Activated CD4-positive, alpha-beta T cell treated with anti-CD3 and anti-CD28 coated beads for 24 hours (primary cell): ENCODE measurements around the gene NDFIP2.

Source experiments
- DNase-seq, 2 donors: peaks; one replicate each; pipeline ENCODE4 v3.0.0-alpha.2; 2020; ENCODE audit warnings: low read depth in 2 of 2

Gene NDFIP2

DNA sequence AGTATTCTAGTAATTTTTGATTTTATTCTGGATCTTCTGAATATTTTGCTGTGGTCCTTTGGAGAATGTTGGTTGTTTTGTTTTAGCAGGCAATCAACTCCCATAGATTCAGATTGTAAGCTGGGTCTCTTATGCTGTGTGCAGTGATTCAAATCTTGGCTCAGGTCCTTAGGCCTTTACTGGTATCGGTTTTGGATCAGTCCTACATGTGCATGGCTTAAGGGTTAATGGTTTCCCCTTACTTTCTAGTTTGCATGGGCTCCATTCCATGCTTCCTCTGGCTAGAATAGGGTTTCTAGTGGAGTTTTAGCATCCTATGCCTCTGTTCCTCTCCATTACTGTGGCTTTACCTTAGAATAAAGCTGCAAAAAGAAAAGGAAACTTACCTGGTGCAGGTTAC, 16.1 kb downstream of the NDFIP2 start:
- no peak for DNase-seq

GRCh38 chr13:79497852-79498251, 16.9 kb downstream of the NDFIP2 start:
- DNase-seq = no peak

- DNase-seq = no peak
Measured at GRCh38 chr13:79500829-79501228, 19.9 kb downstream of the NDFIP2 start.

DNA sequence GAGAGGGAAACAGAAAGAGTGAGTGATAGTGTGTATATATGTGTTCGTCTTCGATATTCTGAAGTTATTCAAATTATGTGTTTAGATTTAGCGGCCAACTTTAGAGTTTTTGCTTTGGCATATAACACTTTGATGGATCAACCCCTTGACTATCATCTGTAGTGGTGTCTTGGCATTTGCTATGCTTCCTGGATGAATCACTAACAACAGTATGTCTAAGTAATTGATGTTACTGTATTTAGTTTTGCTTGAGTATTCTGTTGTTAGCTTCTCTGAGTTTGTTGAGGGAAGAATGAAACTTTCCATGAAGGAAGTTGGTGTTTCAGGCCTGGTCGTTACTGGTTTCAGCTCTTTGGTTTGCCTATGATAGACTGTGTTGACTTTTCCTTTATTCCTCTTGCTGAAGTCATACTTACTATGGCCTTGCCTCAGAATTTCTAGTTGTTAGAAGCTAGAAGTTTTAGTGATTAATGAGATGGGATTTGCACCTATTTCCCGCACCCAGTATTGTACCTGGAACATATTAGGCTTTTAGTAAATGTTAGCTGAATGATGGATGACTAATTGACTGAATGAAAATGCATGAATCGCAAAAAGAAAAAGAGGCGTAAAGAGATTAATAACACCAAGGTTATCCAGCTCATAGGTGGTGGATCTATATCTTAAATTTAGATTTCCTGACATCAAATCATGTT, 20.7 kb downstream of the NDFIP2 start:
- no peak for DNase-seq

- DNase-seq = no peak
Measured at GRCh38 chr13:79502859-79503468, 22.0 kb downstream of the NDFIP2 start.

- DNase-seq = no peak
Measured at GRCh38 chr13:79503473-79504017, 22.6 kb downstream of the NDFIP2 start.

GRCh38 chr13:79508224-79508961, 27.4 kb downstream of the NDFIP2 start:
- DNase-seq = no peak

DNA sequence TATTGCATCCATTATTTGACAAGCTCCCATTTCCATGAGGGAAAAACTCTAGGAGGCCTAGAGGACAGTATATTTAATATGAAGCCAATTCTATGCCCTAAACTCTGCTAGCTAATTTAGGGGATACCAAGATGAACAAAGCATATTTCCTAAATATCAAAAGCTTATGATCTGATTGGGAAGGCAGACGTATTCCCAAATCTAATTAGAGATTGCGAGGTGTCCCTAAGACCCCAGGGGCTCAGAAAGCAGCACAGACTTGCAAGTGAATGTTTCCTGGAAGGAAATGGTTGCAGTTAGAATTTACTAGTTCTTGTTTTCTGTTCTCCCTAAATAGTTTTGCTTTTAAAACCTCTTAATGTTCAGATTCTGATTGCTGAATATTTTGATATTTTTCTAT, 30.7 kb downstream of the NDFIP2 start:
- no peak for DNase-seq

DNA sequence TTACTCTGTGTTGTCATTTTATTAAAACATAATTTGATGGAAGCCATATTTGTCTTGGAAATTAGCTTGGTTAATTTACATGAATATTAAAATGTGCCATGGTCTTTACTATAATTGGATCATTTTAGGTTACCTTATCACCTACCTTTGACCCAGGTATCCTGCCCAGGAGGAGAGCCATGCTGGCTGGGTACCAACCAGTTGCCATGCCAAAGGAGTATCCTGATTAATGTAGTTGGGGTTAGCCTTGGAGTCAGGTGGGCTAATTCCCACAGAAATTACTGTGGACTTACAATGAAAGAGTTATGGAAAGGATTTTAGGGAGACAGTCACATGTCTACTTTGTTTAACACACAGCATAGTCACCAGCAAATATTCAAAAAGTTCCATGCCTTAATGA, 32.0 kb downstream of the NDFIP2 start:
- DNase-seq = no peak

DNA sequence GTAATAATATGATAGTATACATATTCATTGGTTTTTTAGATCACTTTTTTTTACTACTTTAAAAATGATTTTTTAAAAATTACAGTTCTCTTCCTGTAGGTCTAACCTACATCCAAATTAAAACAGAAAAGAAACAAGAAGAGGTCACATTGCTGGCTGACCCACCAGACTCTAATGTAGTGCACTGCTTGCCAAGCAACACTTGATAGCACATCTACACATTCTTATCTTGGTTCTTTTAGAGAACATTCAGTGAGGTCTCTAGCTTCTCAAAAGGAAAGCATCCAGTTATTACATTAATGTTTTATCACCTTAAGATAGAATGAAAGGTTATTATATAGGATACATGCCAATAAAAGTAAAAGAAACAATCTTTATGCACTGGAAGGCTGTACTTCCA, 35.6 kb downstream of the NDFIP2 start:
- no peak for DNase-seq

- no peak for DNase-seq
Measured at GRCh38 chr13:79519255-79519654, 38.3 kb downstream of the NDFIP2 start.

GRCh38 chr13:79522583-79522982, 41.6 kb downstream of the NDFIP2 start:
- DNase-seq = no peak

- no peak for DNase-seq
Measured at GRCh38 chr13:79525064-79525857, 44.3 kb downstream of the NDFIP2 start.

DNA sequence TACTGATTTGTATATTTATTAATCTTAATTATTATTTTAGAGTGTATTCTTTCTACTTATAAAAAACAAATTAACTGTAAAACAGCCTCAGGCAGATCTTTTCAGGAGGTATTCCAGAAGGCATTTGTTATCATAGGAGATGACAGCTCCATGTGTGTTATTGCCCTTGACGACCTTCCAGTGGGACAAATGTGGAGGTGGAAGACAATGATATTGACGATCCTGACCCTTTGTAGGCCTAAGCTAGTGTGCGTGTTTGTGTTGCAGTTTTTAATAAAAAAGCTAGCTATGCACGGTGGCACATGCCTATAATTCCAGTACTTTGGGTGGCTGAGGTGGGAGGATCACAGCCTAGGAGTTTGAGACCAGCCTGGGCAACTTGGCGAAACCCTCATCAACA, 46.7 kb downstream of the NDFIP2 start:
- no peak for DNase-seq

- no peak for DNase-seq
Measured at GRCh38 chr13:79528356-79528755, 47.4 kb downstream of the NDFIP2 start.

DNA sequence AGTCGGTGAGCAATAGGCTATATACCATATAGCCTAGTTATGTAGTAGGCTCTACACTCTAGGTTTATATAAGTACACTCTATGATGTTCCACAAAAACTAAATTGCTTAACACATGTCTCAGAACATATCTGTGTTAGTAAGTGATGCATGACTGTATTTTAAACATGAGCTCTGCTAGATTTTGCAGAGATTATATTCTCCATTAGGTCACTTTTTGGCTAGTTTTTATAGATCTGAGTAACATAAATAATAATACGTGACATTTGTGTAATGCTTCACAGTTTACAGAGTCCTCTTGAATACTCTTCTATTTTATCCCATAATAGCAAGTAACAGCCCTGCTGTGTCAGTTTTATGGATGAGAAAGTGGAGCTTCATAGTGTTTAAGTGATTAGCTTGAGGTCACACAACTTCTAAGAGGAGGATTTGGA, 47.8 kb downstream of the NDFIP2 start:
- DNase-seq = no peak

- DNase-seq = no peak
Measured at GRCh38 chr13:79529817-79530216, 48.9 kb downstream of the NDFIP2 start.

- DNase-seq = no peak
Measured at GRCh38 chr13:79530270-79530669, 49.3 kb downstream of the NDFIP2 start.

- DNase-seq = no peak
Measured at GRCh38 chr13:79531542-79532254, 50.7 kb downstream of the NDFIP2 start.

DNA sequence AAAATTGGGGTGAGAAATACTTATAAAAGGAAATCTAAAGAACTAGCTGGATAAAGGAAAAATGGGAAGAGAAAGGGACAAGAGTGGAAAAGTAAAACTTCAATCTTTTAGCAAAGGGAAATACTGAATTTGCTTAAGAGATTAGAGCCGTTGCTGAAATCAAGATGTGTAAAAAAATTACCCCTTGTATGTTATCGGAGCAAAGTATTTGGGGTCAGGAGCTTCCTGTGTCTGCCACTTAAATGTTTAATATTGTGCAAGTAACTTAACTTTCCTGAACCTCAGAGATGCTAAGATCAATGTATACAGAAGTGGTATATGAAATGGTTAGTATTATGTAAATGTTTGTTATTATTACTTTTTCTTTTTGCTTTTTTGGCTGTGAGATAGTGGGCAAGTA, 51.6 kb downstream of the NDFIP2 start:
- DNase-seq = no peak

- no peak for DNase-seq
Measured at GRCh38 chr13:79533781-79534400, 52.9 kb downstream of the NDFIP2 start.
